Measurements from ENCODE around the gene MOB1A. TPM values are rescaled to one million over a fixed set of nuclear protein-coding genes. Genes with fewer than 3 reads are reported as not detected.

MOB1A gene
- total and polyA plus RNA-seq, 2 of the 13 experiments (the other 11 are each of a cell fraction or from before 2014, with no cell fraction given): 48.2 to 139 TPM

GRCh38 chr2:74119912-74120825 is 58.5 kb downstream of the MOB1A start (continued):
- peak; percentile 71; the same call in 1 of the 2 replicates for TF ChIP-seq TEF (CRISPR knock-in tag; IDR thresholded peaks at IDR 0.05)
- peak; percentile 99 for TF ChIP-seq SETDB1 (CRISPR knock-in tag; IDR thresholded peaks at IDR 0.05; ENCODE audit: borderline replicate concordance)
- 0 out of 2 replicates have a peak, but pooled peaks have one; percentile 45 for TF ChIP-seq CCDC6 (CRISPR knock-in tag; IDR thresholded peaks at IDR 0.05)
- TF ChIP-seq ZNF768 (CRISPR knock-in tag; IDR thresholded peaks at IDR 0.05): peak; percentile 86
- TF ChIP-seq ELF1 (CRISPR knock-in tag; IDR thresholded peaks at IDR 0.05): peak; percentile 93
- TF ChIP-seq ZNF362 (CRISPR knock-in tag; IDR thresholded peaks at IDR 0.05; ENCODE audit: borderline replicate concordance): no peak
- peak; percentile 84 for TF ChIP-seq ZNF333 (CRISPR knock-in tag; IDR thresholded peaks at IDR 0.05; ENCODE audit: borderline replicate concordance)
- TF ChIP-seq ZFY (CRISPR knock-in tag; IDR thresholded peaks at IDR 0.05): peak; percentile 81
- TF ChIP-seq ZNF24 (IDR thresholded peaks at IDR 0.05): peak; percentile 63; the same call in 1 of the 2 replicates
- TF ChIP-seq RARG (CRISPR knock-in tag; IDR thresholded peaks at IDR 0.05; ENCODE audit: low read depth): no peak; the same call in 1 of the 2 replicates
- TF ChIP-seq ZMYM4 (CRISPR knock-in tag; IDR thresholded peaks at IDR 0.05): peak; percentile 100
- TF ChIP-seq NR0B2 (CRISPR knock-in tag; IDR thresholded peaks at IDR 0.05): 0 out of 2 replicates have a peak, but pooled peaks have one; percentile 20
- 0 out of 2 replicates have a peak, but pooled peaks have one; percentile 35 for TF ChIP-seq SNAPC5 (CRISPR knock-in tag; IDR thresholded peaks at IDR 0.05; ENCODE audit: borderline replicate concordance)
- TF ChIP-seq CENPX (CRISPR knock-in tag; IDR thresholded peaks at IDR 0.05): no peak
- TF ChIP-seq JUN (CRISPR knock-in tag; IDR thresholded peaks at IDR 0.05): peak; percentile 45; the same call in 1 of the 2 replicates
- TF ChIP-seq ZNF33A (CRISPR knock-in tag; IDR thresholded peaks at IDR 0.05; ENCODE audit: borderline replicate concordance): no peak; the same call in 1 of the 2 replicates
- peak; percentile 85 for TF ChIP-seq MIER2 (CRISPR knock-in tag; IDR thresholded peaks at IDR 0.05)
- TF ChIP-seq JDP2 (CRISPR knock-in tag; IDR thresholded peaks at IDR 0.05; ENCODE audit: borderline replicate concordance): peak; percentile 26; the same call in 1 of the 2 replicates
- TF ChIP-seq ZNF567 (CRISPR knock-in tag; IDR thresholded peaks at IDR 0.05; ENCODE audit: borderline replicate concordance): peak; percentile 82; the same call in 1 of the 2 replicates
- peak; percentile 91 for TF ChIP-seq ZNF205 (CRISPR knock-in tag; IDR thresholded peaks at IDR 0.05)
- TF ChIP-seq AGO1 (IDR thresholded peaks at IDR 0.05; ENCODE audit: low read depth, low read length, poor library complexity, severe bottlenecking): peak; percentile 82
- no peak for TF ChIP-seq SRSF9 (IDR thresholded peaks at IDR 0.05; ENCODE audit: borderline replicate concordance, insufficient read depth, low read depth, low read length, poor library complexity, severe bottlenecking)
- no peak for TF ChIP-seq TFAP4 (IDR thresholded peaks at IDR 0.05; ENCODE audit: borderline replicate concordance, low read depth)
- TF ChIP-seq PCBP2 (optimal IDR thresholded peaks at IDR 0.05; ENCODE audit: low read depth, low read length, poor library complexity, severe bottlenecking): no peak
- no peak for TF ChIP-seq NFE2L2 (IDR thresholded peaks at IDR 0.05; ENCODE audit: low read length)
- peak; percentile 53; the same call in 1 of the 2 replicates for TF ChIP-seq HCFC1 (IDR thresholded peaks at IDR 0.05; ENCODE audit: low read depth, low read length)
